ENCODE measurements around the gene ZNF286A.
"Not testable (repeated sequence)": the region's sequence is repeated elsewhere in the genome, so short reads cannot be mapped to it uniquely, and the experiment has no call there.

GRCh38 chr17:15739259-15739658, 39.7 kb downstream of the ZNF286A start:
- not testable (repeated sequence) for TF ChIP-seq POLR2A (IDR thresholded peaks at IDR 0.05)
- TF ChIP-seq, protein P1, sequence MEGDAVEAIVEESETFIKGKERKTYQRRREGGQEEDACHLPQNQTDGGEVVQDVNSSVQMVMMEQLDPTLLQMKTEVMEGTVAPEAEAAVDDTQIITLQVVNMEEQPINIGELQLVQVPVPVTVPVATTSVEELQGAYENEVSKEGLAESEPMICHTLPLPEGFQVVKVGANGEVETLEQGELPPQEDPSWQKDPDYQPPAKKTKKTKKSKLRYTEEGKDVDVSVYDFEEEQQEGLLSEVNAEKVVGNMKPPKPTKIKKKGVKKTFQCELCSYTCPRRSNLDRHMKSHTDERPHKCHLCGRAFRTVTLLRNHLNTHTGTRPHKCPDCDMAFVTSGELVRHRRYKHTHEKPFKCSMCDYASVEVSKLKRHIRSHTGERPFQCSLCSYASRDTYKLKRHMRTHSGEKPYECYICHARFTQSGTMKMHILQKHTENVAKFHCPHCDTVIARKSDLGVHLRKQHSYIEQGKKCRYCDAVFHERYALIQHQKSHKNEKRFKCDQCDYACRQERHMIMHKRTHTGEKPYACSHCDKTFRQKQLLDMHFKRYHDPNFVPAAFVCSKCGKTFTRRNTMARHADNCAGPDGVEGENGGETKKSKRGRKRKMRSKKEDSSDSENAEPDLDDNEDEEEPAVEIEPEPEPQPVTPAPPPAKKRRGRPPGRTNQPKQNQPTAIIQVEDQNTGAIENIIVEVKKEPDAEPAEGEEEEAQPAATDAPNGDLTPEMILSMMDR (IDR thresholded peaks at IDR 0.05): not testable (repeated sequence)
